ENCODE data around the gene CSTF1. TPM values are rescaled to one million over a fixed set of nuclear protein-coding genes. Genes with fewer than 3 reads are reported as not detected.

Gene CSTF1
- total and polyA plus RNA-seq, 2 donors from 2014 or later = 16.2 to 30.7 TPM

DNA sequence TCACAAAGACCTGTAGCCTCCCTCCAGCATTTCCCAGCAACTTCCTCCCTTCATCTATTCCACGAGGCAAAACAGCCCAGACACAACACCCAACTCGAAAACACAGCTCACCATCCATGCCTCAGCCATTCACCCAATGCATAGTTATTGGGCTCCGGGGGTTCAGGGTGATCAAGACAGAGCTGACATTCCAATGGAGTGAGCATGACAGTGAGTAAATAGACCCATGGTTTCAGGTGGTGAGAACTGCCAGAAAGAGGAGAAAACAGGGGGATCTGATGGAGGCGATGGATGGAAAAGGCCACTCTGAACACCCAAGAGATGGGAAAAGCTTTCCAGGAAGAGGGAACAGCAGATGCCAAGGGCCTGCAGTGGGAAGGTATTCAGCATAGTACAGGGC, 25.5 kb downstream of the CSTF1 start:
- no peak overlapping the region for H3K9ac ChIP-seq (ENCODE audit: low read length in 3 of 3)

GRCh38 chr20:56418385-56418861, 26.0 kb downstream of the CSTF1 start:
- no peak for FAIRE-seq
- H3K27me3 ChIP-seq (ENCODE audit: control insufficient read depth, insufficient read depth, low read length) = no peaks in the 10 kb centered on the region
- H3K4me1 ChIP-seq (ENCODE audit: control insufficient read depth in 2 of 3, insufficient read depth in 2 of 3, low read depth in 1 of 3, low read length in 3 of 3) = no peaks in the 10 kb centered on the region
- TF ChIP-seq CTCF (IDR thresholded peaks at IDR 0.05; ENCODE audit: borderline replicate concordance, extremely low read depth, insufficient read depth) = no peak
- H3K4me3 ChIP-seq (ENCODE audit: low read length in 3 of 3) = no peak overlapping the region
- no peak overlapping the region for H3K9ac ChIP-seq (ENCODE audit: low read length in 3 of 3)
- no peaks in the 10 kb centered on the region for H3K9me3 ChIP-seq (ENCODE audit: control insufficient read depth in 2 of 3, insufficient read depth in 1 of 3, low read length in 3 of 3)
- H3K36me3 ChIP-seq (ENCODE audit: control insufficient read depth in 2 of 3, insufficient read depth in 3 of 3, low read length in 3 of 3) = no peaks in the 10 kb centered on the region
- no peak for DNase-seq
- no peak overlapping the region for H3K27ac ChIP-seq (ENCODE audit: low read depth in 2 of 2, low read length in 2 of 2)
- intact Hi-C loops (cut with DNase I) = no loop called here

More for the DNA sequence above, 25.5 kb downstream of the CSTF1 start:
- no peak overlapping the region for H3K4me3 ChIP-seq (ENCODE audit: low read length in 3 of 3)
- FAIRE-seq (no peak), DNase-seq (no peak)
- H3K36me3 ChIP-seq (ENCODE audit: control insufficient read depth in 2 of 3, insufficient read depth in 3 of 3, low read length in 3 of 3) = no peaks in the 10 kb centered on the region
- no peaks in the 10 kb centered on the region for H3K9me3 ChIP-seq (ENCODE audit: control insufficient read depth in 2 of 3, insufficient read depth in 1 of 3, low read length in 3 of 3)
- H3K4me1 ChIP-seq (ENCODE audit: control insufficient read depth in 2 of 3, insufficient read depth in 2 of 3, low read depth in 1 of 3, low read length in 3 of 3) = no peaks in the 10 kb centered on the region
- intact Hi-C loops (cut with DNase I) = no loop called here
- no peaks in the 10 kb centered on the region for H3K27me3 ChIP-seq (ENCODE audit: control insufficient read depth, insufficient read depth, low read length)
- TF ChIP-seq CTCF (IDR thresholded peaks at IDR 0.05; ENCODE audit: borderline replicate concordance, extremely low read depth, insufficient read depth) = no peak
- H3K27ac ChIP-seq (ENCODE audit: low read depth in 2 of 2, low read length in 2 of 2) = no peak overlapping the region

GRCh38 chr20:56420028-56420427, 27.6 kb downstream of the CSTF1 start:
- no peaks in the 10 kb centered on the region for H3K36me3 ChIP-seq (ENCODE audit: control insufficient read depth in 2 of 3, insufficient read depth in 3 of 3, low read length in 3 of 3)
- H3K9me3 ChIP-seq (ENCODE audit: control insufficient read depth in 2 of 3, insufficient read depth in 1 of 3, low read length in 3 of 3) = no peaks in the 10 kb centered on the region
- no peak overlapping the region for H3K4me3 ChIP-seq (ENCODE audit: low read length in 3 of 3)
- DNase-seq = no peak
- no peak overlapping the region for H3K27ac ChIP-seq (ENCODE audit: low read depth in 2 of 2, low read length in 2 of 2)
- no peaks in the 10 kb centered on the region for H3K4me1 ChIP-seq (ENCODE audit: control insufficient read depth in 2 of 3, insufficient read depth in 2 of 3, low read depth in 1 of 3, low read length in 3 of 3)
- no peak for TF ChIP-seq CTCF (IDR thresholded peaks at IDR 0.05; ENCODE audit: borderline replicate concordance, extremely low read depth, insufficient read depth)
- no peak overlapping the region for H3K9ac ChIP-seq (ENCODE audit: low read length in 3 of 3)
- no peak for FAIRE-seq
- H3K27me3 ChIP-seq (ENCODE audit: control insufficient read depth, insufficient read depth, low read length) = no peaks in the 10 kb centered on the region
- intact Hi-C loops (cut with DNase I) = no loop called here
